Measurements from ENCODE around the gene ANO4. TPM values are rescaled to one million over a fixed set of nuclear protein-coding genes. Genes with fewer than 3 reads are reported as not detected.

Gene ANO4
- polyA plus RNA-seq, 1 donor (not counting 4 experiments of a cell fraction or from before 2014, with no cell fraction given), result 18.1 TPM

DNA sequence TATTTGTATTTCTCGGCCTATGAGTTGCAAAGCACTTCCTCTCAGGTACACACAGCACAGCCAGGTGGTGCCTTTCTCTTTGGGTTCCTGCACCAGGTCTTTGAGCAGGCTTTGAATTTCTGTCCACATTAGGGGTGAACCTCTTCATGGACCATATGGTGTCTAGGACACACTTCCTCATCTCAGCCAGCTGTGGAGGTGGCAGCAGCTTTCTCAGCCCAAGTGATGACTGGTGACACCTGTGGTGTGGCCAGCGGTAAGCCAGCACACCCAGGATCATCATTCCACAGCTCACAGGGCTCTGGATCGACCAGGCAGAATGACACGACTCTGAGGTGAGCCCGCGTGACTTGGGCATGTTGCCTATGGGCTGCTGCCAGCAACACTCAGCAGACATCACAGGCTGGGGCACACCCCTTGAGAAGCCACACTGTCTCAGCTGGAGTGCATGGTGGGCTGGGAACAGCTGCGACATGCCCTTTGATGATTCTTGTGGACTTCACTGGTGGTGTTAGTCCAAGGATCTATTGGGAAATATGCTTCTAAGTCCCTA lies 378.7 kb downstream of the ANO4 start:
- no peak overlapping the region for H3K9ac ChIP-seq (ENCODE audit: control insufficient read depth, extremely low read depth, insufficient read depth, low read length)

DNA sequence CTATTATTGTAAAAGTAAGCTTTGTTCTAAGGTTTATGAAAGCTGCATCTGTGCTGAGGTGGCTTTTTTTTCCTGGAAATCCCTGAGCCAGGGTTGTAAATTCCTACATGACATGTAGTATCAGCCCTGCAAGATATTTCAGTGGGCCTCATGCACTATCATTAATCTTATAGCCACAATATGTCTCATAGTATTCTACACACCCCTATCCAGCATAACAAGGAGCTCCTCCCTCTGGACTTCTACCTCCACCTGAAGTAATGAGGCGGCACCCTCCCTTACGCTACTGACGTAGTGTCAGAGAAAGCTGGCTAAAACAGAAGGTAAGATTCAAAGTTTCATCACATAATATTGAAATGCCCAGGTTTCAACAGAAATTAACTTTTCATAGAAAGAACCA lies 380.0 kb downstream of the ANO4 start:
- Histone ChIP-seq H4K20me1 (ENCODE audit: control insufficient read depth, extremely low read depth, insufficient read depth, low read length) (no peaks in the 10 kb centered on the region), H3K4me1 (ENCODE audit: control insufficient read depth, extremely low read depth, insufficient read depth, low read length) (no peaks in the 10 kb centered on the region), H3K9me3 (ENCODE audit: control insufficient read depth, low read depth, low read length) (no peaks in the 10 kb centered on the region), H3K4me2 (ENCODE audit: control insufficient read depth, extremely low read depth, insufficient read depth, low read depth, low read length) (no peak overlapping the region), H3K36me3 (ENCODE audit: control insufficient read depth in 2 of 2, extremely low read depth in 1 of 2, insufficient read depth in 2 of 2, low read length in 2 of 2) (no peaks in the 10 kb centered on the region), H3K27me3 (ENCODE audit: control insufficient read depth, extremely low read depth, insufficient read depth, low read length) (no peaks in the 10 kb centered on the region), H3K9me1 (ENCODE audit: control insufficient read depth, extremely low read depth, insufficient read depth, low read length) (no peaks in the 10 kb centered on the region), H3K9ac (ENCODE audit: control insufficient read depth, extremely low read depth, insufficient read depth, low read length) (no peak overlapping the region), H3K4me3 (ENCODE audit: control insufficient read depth in 2 of 3, extremely low read depth in 1 of 3, insufficient read depth in 2 of 3, low read depth in 1 of 3, low read length in 3 of 3) (no peak overlapping the region), H3K27ac (ENCODE audit: control insufficient read depth, insufficient read depth, low read length) (no peak overlapping the region), H2AFZ (ENCODE audit: control insufficient read depth, low read length) (no peak overlapping the region), H3K79me2 (ENCODE audit: control insufficient read depth, insufficient read depth, low read length) (no peaks in the 10 kb centered on the region)
- FAIRE-seq, result no peak
- DNase-seq (ENCODE audit: low read depth, low spot score), result no peak
- TF ChIP-seq EZH2 (IDR thresholded peaks at IDR 0.05; ENCODE audit: low read length), result no peak
- TF ChIP-seq, protein P1, sequence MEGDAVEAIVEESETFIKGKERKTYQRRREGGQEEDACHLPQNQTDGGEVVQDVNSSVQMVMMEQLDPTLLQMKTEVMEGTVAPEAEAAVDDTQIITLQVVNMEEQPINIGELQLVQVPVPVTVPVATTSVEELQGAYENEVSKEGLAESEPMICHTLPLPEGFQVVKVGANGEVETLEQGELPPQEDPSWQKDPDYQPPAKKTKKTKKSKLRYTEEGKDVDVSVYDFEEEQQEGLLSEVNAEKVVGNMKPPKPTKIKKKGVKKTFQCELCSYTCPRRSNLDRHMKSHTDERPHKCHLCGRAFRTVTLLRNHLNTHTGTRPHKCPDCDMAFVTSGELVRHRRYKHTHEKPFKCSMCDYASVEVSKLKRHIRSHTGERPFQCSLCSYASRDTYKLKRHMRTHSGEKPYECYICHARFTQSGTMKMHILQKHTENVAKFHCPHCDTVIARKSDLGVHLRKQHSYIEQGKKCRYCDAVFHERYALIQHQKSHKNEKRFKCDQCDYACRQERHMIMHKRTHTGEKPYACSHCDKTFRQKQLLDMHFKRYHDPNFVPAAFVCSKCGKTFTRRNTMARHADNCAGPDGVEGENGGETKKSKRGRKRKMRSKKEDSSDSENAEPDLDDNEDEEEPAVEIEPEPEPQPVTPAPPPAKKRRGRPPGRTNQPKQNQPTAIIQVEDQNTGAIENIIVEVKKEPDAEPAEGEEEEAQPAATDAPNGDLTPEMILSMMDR (optimal IDR thresholded peaks at IDR 0.05 in 1 of 3, IDR thresholded peaks at IDR 0.05 in 1 of 3, conservative IDR thresholded peaks at IDR 0.05 in 1 of 3; ENCODE audit: extremely low read depth in 1 of 3, insufficient read depth in 2 of 3, low read length in 3 of 3), result no peak
- dilution Hi-C loops (cut with MboI; ENCODE audit: extremely low pct_ligation_motif_present, low sequenced_read_pairs), result no loop called here

More for the DNA sequence above, 378.7 kb downstream of the ANO4 start:
- no peak for DNase-seq (ENCODE audit: low read depth, low spot score)
- Histone ChIP-seq H2AFZ (ENCODE audit: control insufficient read depth, low read length) (no peak overlapping the region), H3K36me3 (ENCODE audit: control insufficient read depth in 2 of 2, extremely low read depth in 1 of 2, insufficient read depth in 2 of 2, low read length in 2 of 2) (no peaks in the 10 kb centered on the region), H3K9me3 (ENCODE audit: control insufficient read depth, low read depth, low read length) (no peaks in the 10 kb centered on the region), H3K79me2 (ENCODE audit: control insufficient read depth, insufficient read depth, low read length) (no peaks in the 10 kb centered on the region), H3K27ac (ENCODE audit: control insufficient read depth, insufficient read depth, low read length) (no peak overlapping the region), H4K20me1 (ENCODE audit: control insufficient read depth, extremely low read depth, insufficient read depth, low read length) (no peaks in the 10 kb centered on the region), H3K4me2 (ENCODE audit: control insufficient read depth, extremely low read depth, insufficient read depth, low read depth, low read length) (no peak overlapping the region), H3K27me3 (ENCODE audit: control insufficient read depth, extremely low read depth, insufficient read depth, low read length) (no peaks in the 10 kb centered on the region), H3K4me1 (ENCODE audit: control insufficient read depth, extremely low read depth, insufficient read depth, low read length) (no peaks in the 10 kb centered on the region), H3K4me3 (ENCODE audit: control insufficient read depth in 2 of 3, extremely low read depth in 1 of 3, insufficient read depth in 2 of 3, low read depth in 1 of 3, low read length in 3 of 3) (no peak overlapping the region), H3K9me1 (ENCODE audit: control insufficient read depth, extremely low read depth, insufficient read depth, low read length) (no peaks in the 10 kb centered on the region)
- no peak for FAIRE-seq
- TF ChIP-seq, protein P1 (optimal IDR thresholded peaks at IDR 0.05 in 1 of 3, IDR thresholded peaks at IDR 0.05 in 1 of 3, conservative IDR thresholded peaks at IDR 0.05 in 1 of 3; ENCODE audit: extremely low read depth in 1 of 3, insufficient read depth in 2 of 3, low read length in 3 of 3), result no peak
- TF ChIP-seq EZH2 (IDR thresholded peaks at IDR 0.05; ENCODE audit: low read length), result no peak
- dilution Hi-C loops (cut with MboI; ENCODE audit: extremely low pct_ligation_motif_present, low sequenced_read_pairs), result no loop called here

Other genes with a start within 250 kb of the ANO4 start
- gene GAS2L3, start 221.1 kb upstream of the ANO4 start, polyA plus RNA-seq, result 0.75 to 3.6 TPM (median 2.9 TPM) in 3 replicates

All from keratinocyte (primary cell).